ENCODE results near the gene MLH3.

Gene MLH3
- long read RNA-seq, full-length matches to known transcripts, result 3 of 26 reads
- long read RNA-seq, partial matches to known transcripts, result 20 of 26 reads
- long read RNA-seq, other reads (novel, unspliced or antisense), result 3 of 26 reads

DNA sequence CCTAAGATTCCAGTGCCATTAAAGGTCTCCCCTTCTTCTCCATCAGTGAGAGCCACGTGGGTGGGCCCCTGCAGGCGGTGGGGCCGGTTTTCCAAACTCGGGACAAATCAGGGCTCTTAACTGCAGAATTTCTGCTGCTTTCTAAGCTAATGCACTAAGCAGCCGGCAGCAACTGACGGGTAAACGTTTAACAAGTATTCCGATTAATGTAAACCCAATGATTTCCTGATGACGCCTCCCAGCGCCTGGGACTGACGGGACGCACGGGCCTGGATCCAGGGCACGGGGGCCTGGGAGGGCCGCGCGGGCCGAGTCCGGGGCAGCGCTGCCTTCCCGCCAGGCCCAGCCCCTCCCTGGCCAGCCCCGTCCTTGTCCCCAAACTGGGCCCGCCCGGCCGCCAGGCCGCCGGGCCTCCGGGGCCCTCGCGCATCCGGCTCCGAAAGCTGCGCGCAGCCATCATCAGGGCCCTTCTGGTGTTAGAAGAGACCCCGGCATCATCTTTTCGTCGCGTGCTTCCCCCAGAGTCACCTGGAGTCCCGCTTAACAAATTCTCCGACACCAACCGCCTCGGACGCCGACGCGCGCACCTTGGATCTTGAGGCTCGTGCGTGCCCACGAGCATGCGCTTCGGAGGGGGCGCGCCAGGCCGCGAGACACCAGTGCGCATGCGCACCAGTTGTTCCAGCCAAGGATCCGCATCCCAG is at the start of gene MLH3:
MLH3 (minus strand) TSS at position 616 of the 704 bp plus-strand sequence. CDS start 1,812 bp downstream, outside the sequence.
- no peaks in the 10 kb centered on the region for H3K27me3 ChIP-seq (ENCODE audit: insufficient read depth, poor library complexity, severe bottlenecking)
- peak within 1 kb of the TSS; percentile 50 for H3K4me3 ChIP-seq (replicated peaks; ENCODE audit: insufficient read depth, low read length)
- TF ChIP-seq GABPA (IDR thresholded peaks at IDR 0.05; ENCODE audit: low read depth) (no peak), POLR2AphosphoS5 (IDR thresholded peaks at IDR 0.05; ENCODE audit: low read depth) (peak; percentile 39; the same call in 1 of the 2 replicates)
- no peak within 1 kb of the TSS for H3K27ac ChIP-seq (replicated peaks)
- DNase-seq (ENCODE audit: low read depth in 1 of 2, low spot score in 1 of 2), result peak; percentile 41 to 51

DNA sequence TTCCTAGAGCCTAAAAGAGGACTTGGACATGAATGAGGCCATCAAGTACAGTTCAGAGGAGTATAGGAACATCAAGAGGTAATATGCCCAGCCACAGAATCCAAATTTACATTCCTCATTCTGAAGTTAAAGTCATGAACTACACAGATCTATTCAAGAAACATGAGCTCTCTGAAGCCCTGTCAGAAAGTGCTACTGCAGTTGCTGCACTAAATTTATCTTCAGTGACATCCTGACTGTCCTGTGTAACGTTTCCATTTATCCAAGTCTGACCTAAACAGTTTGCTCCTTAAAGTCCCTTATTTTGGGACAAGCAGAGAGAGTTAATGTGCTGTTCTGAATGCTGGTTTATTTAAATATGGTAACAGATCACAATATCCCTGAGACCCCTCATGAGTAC is 47.4 kb upstream of the MLH3 start:
- Histone ChIP-seq H3K27ac (replicated peaks) (no peak overlapping the region), H3K27me3 (ENCODE audit: insufficient read depth, poor library complexity, severe bottlenecking) (no peaks in the 10 kb centered on the region), H3K4me3 (replicated peaks; ENCODE audit: insufficient read depth, low read length) (no peak overlapping the region)
- DNase-seq (ENCODE audit: low read depth in 1 of 2, low spot score in 1 of 2), result no peak
- TF ChIP-seq SPI1 (IDR thresholded peaks at IDR 0.05; ENCODE audit: borderline replicate concordance, low read depth) (no peak), GABPA (IDR thresholded peaks at IDR 0.05; ENCODE audit: low read depth) (no peak), POLR2AphosphoS5 (IDR thresholded peaks at IDR 0.05; ENCODE audit: low read depth) (no peak)
- TF ChIP-seq, protein P1, sequence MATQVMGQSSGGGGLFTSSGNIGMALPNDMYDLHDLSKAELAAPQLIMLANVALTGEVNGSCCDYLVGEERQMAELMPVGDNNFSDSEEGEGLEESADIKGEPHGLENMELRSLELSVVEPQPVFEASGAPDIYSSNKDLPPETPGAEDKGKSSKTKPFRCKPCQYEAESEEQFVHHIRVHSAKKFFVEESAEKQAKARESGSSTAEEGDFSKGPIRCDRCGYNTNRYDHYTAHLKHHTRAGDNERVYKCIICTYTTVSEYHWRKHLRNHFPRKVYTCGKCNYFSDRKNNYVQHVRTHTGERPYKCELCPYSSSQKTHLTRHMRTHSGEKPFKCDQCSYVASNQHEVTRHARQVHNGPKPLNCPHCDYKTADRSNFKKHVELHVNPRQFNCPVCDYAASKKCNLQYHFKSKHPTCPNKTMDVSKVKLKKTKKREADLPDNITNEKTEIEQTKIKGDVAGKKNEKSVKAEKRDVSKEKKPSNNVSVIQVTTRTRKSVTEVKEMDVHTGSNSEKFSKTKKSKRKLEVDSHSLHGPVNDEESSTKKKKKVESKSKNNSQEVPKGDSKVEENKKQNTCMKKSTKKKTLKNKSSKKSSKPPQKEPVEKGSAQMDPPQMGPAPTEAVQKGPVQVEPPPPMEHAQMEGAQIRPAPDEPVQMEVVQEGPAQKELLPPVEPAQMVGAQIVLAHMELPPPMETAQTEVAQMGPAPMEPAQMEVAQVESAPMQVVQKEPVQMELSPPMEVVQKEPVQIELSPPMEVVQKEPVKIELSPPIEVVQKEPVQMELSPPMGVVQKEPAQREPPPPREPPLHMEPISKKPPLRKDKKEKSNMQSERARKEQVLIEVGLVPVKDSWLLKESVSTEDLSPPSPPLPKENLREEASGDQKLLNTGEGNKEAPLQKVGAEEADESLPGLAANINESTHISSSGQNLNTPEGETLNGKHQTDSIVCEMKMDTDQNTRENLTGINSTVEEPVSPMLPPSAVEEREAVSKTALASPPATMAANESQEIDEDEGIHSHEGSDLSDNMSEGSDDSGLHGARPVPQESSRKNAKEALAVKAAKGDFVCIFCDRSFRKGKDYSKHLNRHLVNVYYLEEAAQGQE (IDR thresholded peaks at IDR 0.05; ENCODE audit: insufficient replicate concordance, low read depth), result no peak
- TF ChIP-seq, protein P2, sequence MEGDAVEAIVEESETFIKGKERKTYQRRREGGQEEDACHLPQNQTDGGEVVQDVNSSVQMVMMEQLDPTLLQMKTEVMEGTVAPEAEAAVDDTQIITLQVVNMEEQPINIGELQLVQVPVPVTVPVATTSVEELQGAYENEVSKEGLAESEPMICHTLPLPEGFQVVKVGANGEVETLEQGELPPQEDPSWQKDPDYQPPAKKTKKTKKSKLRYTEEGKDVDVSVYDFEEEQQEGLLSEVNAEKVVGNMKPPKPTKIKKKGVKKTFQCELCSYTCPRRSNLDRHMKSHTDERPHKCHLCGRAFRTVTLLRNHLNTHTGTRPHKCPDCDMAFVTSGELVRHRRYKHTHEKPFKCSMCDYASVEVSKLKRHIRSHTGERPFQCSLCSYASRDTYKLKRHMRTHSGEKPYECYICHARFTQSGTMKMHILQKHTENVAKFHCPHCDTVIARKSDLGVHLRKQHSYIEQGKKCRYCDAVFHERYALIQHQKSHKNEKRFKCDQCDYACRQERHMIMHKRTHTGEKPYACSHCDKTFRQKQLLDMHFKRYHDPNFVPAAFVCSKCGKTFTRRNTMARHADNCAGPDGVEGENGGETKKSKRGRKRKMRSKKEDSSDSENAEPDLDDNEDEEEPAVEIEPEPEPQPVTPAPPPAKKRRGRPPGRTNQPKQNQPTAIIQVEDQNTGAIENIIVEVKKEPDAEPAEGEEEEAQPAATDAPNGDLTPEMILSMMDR (IDR thresholded peaks at IDR 0.05; ENCODE audit: insufficient read depth, low read length), result no peak

DNA sequence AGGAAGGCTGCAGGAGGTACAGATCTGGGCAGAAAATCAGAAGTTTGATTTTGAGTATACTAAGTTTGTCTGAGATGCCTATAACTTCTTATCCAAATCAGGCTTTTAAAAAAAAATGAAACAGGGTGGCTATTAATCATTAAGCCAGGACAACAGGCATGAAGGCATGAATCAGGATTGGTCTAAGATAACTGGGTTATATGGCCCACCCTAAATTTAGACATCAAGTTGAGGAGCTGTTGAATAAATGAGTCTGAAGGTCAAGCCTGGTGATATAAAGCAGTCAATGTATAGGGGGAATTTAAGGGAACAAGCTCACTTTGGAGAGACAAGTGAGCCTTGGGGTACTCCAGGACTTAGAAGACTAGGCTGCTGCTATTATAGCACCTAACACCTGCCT is 46.9 kb upstream of the MLH3 start:
- no peak for DNase-seq (ENCODE audit: low read depth in 1 of 2, low spot score in 1 of 2)
- no peak overlapping the region for H3K27ac ChIP-seq (replicated peaks)
- H3K4me3 ChIP-seq (replicated peaks; ENCODE audit: insufficient read depth, low read length), result no peak overlapping the region
- TF ChIP-seq SPI1 (IDR thresholded peaks at IDR 0.05; ENCODE audit: borderline replicate concordance, low read depth) (no peak), POLR2AphosphoS5 (IDR thresholded peaks at IDR 0.05; ENCODE audit: low read depth) (no peak), GABPA (IDR thresholded peaks at IDR 0.05; ENCODE audit: low read depth) (no peak)
- TF ChIP-seq, protein P2 (IDR thresholded peaks at IDR 0.05; ENCODE audit: insufficient read depth, low read length), result no peak
- H3K27me3 ChIP-seq (ENCODE audit: insufficient read depth, poor library complexity, severe bottlenecking), result no peaks in the 10 kb centered on the region

DNA sequence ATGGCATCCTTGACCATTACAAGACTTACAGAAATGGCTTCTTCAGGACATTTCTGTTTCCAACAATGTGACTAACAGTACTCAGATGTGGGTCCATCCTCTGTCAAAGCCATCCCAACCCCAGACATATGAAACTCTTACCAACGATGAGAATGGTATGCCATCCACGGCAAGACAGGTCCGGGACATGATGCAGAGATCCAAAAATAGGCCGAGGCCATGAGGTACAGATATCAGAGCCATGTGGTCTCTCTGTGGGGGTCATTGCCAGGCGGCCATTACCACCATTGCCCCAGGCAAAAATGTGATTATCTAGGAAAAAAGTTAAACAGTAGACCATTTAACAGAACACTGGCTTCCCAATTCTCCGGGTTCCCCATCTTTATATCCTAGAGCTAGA is 45.7 kb upstream of the MLH3 start:
- Histone ChIP-seq H3K27me3 (ENCODE audit: insufficient read depth, poor library complexity, severe bottlenecking) (no peaks in the 10 kb centered on the region), H3K4me3 (replicated peaks; ENCODE audit: insufficient read depth, low read length) (no peak overlapping the region), H3K27ac (replicated peaks) (no peak overlapping the region)
- TF ChIP-seq, protein P1 (IDR thresholded peaks at IDR 0.05; ENCODE audit: insufficient replicate concordance, low read depth), result no peak
- no peak for TF ChIP-seq GABPA (IDR thresholded peaks at IDR 0.05; ENCODE audit: low read depth)
- no peak for TF ChIP-seq POLR2AphosphoS5 (IDR thresholded peaks at IDR 0.05; ENCODE audit: low read depth)
- no peak for TF ChIP-seq SPI1 (IDR thresholded peaks at IDR 0.05; ENCODE audit: borderline replicate concordance, low read depth)
- TF ChIP-seq, protein P2 (IDR thresholded peaks at IDR 0.05; ENCODE audit: insufficient read depth, low read length), result no peak
- DNase-seq (ENCODE audit: low read depth in 1 of 2, low spot score in 1 of 2), result no peak
